HG02840 (cell line): ENCODE results near the gene SLC38A8.
A peak's percentile ranks its signal among the peaks of the same experiment; 100 is the strongest.

Source experiments
- ATAC-seq: cut with Tn5 transposase; IDR thresholded peaks from one replicate; pipeline ENCODE4 v1.9.1; 2021; ENCODE audit warnings: mild to moderate bottlenecking, moderate library complexity, moderate number of reproducible peaks; ENCODE audit not compliant: unreplicated experiment, low FRiP score

The SLC38A8 gene

DNA sequence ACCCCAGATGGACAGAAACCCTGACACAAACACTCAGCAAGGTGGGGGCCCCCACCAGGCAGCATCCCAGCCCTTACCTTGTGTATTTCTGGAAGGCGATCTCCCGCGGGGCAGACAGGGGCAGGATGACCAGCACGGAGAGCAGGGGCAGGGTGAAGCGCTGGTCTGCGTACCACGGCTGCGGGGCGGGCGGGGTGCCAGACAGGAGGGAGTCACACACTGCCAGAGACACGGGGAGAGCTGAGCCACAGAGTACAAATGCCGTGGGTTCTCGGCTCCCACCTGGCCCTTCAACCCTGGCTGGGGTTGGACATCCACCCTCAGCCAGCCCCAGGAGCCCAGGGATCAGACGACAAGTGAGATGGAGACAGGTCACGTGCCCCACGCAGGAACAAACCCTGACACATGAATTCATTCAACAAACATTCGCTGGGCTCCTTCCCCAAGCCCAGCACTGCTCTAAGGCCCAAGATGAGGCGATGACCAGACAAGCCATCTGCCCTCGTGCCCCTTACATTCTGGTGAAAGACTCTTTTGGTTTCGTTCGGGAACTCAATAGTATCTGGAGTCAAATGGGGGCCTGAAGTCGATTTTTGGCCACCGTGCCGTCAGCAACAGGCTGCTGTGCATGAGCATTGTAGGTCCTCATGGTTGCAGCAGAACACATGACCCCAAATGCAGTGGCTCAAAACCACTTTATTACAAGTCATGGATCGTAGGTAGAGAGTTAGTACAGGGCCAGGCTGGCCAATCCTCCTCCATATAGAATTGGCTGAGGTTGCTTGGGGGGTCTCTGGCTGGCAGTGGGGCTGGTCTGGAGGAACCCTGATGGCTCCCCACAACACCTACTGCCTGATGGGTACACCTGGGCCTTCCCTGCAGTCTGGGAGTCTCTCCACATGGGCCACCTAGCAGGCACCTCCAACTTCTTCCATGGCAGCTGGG, 9.1 kb downstream of the SLC38A8 start:
- ATAC-seq, result no peak

DNA sequence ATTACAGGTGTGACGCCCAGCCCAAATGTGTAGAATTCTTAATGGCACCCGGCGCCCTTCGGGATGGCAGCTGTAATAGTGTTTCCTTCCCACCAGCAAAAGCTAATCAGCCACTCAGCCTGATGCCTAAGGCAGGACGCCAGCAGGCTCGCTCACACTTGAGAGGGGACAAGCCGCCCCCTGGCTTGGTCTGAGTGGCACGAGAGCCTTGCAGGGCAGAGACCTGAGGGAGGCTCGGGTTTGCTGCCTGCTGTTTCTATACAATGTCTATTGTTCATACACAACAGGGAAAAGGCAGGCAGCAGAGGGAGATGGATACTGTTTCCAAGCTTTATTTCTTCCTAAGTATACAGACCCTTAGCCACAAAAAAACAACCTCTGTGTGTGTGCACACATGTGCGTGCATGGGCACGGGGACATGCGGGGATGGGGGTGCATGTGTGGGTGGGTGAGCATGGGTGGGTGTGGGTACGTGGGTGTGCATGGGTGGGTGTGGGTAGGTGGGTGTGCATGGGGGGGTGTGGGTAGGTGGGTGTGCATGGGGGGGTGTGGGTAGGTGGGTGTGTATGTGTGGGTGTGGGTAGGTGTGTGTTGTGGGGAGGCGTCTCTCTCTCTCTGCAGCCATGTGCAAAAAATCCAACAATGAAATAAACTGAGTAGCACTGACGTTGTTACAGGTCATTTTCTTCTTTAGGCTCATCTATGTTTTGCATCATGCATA, 10.0 kb downstream of the SLC38A8 start:
- ATAC-seq, result no peak

DNA sequence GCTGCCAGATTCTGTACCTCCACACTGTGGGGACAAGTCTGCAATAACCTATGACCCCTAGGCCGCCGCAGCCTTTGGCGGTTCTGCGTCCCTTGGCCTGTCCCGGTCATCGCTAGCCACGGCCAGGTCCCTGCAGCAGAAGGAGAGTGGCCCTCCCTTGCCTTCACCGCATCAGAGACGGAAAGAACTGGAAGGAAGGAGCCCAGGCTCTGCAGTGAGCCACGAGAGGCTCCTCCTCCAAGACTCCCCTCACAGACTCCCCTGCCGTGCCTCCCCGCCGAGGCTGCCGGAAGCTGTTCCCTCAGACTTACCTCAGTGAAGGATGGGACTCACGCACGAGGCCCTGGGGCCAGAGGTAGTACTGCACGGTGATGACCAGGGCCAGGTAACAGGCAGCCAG, 11.0 kb downstream of the SLC38A8 start:
- ATAC-seq, result no peak

DNA sequence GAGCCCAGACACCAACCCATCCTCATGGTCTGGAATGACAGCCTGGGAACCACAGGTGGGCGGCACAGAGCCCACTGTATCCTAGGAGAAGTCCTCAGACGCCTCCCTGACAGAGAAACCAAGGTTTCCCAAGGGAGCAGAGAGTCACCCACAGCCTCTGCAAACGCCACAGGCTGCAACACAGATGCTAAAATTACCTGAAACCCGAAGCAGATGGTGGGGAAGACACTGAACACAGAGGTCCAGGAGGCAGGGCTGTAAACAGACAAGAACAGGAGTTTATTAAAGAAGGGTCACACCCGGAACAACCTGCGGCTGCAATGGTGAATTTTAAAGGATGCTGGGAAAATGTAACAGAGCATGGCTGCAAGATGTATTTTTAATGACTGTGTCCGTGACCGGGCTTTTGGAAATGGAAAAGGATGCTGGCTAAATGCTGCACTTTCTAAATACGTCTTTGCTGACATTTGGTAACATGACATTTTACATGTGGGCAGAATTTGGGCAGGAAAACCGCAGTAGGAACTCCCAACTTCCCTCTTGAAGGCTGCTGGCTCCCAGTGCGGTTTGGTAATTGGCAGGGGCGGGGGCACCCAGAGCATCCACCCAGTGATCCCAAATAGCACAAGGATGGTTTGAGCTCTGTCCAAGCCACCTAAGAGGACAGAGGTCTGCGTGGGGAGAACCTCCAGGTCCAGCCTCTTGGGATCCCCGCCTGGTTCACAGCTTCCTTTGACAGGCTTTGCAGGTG, 13.1 kb downstream of the SLC38A8 start:
- ATAC-seq, result no peak

DNA sequence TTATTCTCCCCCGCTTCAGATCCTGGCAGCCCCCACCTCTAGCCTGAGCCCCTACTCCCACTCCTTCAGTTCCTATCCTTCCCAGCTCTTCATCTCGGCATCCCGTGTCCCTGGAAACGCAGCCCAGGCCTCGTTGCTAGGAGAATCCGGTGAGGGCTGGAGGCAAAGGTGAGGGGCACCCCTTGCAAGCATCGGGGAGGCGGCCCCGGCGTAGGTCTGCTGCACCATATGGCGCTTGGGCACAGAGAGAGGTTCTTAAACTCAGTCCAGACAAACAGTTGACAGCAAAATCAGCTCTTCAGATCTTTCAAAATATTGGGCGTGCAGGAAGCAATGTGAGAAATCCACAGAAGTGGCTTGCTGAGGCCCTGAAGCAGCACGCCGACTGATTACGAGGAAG, 15.0 kb downstream of the SLC38A8 start:
- no peak for ATAC-seq

DNA sequence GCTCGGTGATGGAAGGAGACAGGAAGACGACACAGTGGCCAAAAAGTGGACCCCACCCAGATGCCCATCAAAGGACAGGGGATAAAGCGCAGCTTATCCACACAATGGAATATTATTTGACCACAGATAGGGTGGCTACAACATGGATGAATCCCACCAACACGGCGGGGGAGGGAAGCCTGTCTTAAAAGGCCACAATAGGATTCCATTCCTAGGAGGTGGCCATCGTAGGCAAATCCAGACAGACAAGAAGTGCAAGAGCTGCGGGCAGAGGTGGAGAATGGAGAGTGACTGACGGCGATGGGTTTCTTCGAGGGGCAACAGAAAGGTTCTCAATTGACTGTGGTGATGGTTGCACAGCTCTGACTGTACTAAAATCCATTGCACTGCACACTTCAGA, 16.0 kb downstream of the SLC38A8 start:
- ATAC-seq, result no peak

DNA sequence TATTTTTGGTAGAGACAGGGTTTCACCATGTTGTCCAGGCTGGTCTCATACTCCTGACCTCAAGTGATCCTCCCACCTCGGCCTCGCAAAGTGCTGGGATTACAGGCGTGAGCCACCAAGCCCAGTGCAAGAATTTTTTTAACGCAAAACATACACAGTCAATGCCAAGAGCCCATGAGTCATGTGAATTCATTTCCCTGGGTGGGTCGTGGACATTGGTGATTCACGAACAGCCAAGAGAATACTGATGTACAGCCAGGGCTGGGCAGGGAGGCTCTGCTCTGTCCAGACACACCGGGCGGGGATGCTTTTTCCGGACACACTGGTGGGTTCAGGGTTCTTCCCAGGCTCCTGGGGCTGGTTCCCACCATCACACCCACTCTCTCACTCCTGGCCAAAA, 17.7 kb downstream of the SLC38A8 start:
- ATAC-seq, result no peak

DNA sequence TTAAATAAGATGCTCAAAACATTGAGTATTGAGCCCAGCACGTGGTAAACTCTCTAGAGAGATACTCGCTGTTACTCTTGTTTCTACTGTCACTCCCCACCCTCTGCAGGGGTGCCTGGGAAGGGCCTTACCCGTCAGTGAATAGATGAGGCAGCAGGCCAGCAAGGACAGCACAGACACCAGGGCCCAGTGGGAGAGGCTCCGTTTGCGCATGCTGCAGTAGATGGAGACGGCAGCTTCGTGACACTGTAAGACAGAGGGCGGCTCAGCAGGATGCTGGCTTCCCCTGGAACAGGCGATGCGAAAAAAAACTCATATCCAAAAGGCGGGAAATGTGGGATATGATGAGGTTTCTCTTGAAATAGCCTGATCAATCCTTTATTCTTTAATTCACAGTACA, 20.0 kb downstream of the SLC38A8 start:
- ATAC-seq, result no peak

DNA sequence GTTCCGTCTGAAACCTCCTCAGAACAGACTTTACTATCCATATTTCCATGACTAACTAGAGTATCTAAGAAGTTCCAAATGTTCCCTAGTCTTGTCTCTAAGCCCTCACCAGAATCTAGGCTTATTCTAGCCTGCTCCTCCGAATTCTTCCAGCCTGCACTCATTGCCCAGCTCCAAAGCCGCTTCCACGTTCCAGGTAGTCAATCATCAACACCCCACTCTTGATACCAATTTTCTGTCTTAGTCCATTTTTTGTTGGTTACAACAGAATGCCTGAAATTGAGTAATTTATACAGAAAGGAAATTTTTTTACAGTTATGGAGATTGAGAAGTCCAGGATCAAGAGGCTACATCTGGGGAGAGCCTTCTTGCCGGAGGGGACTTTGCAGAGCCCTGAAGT, 21.1 kb downstream of the SLC38A8 start:
- ATAC-seq, result no peak

DNA sequence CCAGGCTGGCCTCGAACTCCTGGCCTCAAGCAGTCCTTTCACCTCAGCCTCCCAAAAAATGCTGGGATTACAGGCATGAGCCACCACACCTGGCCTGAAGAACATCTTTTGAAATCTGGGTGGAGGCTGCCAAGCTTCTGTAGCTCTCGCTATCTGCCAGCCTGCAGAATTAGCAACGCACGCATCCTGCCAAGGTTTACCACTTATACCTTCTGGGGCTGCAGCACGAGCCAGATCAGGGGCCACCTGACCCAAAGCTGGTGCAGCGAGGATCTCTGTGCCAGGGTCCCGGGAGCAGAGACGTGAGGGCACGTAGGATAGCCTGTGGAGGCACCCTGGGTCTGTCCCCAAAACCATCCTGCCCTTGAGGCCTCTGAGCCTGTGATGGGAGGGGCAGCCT, 22.2 kb downstream of the SLC38A8 start:
- ATAC-seq, result no peak

DNA sequence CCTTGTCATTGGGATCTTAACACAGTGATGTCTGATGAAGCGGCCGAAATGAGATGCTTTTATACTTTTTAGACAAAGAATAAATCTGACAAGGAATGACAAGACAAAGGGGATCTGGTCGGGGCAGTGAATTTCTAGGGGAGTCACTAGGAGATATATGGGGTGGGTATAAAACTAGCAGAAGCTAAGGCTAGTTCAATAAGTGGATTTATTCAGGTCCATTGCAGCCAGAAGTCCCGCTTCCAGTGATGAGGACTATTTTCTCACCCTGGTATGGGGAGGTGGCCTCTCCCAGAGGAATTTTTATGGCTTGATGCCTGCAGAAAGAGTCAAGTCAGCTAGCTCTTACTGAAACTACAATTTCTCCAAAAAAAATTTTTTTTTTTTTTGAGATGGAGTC, 23.9 kb downstream of the SLC38A8 start:
- no peak for ATAC-seq

DNA sequence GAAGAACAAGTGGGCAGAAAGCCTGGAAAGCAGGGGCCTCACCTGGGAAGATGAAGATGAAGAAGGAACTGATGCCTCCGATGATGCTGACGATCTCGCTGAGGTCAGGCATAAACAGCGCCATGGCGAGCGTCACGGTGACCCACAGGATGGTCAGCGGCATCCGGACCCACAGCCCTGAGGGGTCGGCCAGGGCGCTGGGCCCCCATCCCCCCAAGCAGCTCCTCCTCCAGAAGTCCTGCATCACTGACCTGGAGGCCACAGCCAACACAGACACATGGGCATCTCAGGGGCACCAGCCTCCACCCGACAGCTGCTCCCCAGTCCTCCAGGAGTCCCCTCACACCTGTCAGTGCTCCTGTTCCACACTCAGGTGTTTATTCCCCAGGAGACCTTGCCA, 26.1 kb downstream of the SLC38A8 start:
- ATAC-seq, result no peak

DNA sequence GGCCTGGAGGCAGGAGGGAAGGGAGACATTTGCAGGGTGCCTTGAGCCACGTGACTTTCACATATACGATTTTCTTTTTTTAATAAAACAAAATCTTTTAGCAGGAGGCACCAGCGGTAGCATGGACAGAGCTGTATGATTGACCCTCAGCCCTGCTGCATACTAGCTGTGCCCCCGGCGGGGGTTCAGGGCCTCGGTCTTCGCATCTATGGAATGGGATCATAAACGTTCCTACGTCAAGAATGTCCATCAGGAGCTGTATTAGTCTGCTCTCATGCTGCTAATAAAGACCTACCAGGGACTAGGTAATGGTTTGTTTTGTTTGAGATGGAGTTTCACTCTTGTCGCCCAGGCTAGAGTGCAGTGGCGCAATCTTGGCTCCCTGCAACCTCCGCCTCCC, 27.2 kb downstream of the SLC38A8 start:
- ATAC-seq, result no peak

DNA sequence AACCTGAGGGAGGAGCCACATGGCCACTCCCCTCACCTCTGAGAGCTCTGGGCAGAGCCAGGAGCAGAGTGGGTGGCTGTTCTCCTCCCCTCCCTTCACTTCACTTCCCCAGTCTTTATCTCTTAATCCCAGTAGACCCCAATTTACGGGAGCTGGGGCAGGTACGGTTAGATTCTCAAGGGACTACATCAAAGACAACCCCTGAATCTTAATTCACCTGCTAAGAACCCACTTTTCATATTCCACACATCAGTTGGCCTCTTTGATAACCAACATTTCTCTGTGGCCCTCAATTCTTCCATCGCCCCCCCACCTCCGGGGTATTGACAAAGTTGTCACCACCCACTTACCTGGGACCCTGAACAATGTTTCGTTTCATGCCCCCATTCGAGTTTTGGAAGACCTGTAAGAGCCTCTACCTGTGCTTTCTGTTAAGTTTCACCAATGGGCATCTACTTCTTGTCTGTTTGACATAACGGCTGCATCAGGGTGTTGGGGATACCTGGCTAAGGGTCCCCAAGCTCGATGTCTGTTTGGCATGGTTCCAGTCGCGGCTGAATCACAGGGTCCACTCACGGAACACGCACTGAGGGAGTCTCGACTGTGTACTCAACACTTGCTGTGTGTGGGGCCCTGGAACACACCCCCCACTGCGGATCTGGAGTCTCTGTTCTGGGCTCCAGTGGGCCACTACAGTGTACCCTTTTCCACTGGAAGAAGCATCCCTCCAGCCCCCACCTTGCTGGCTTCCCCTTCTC, 27.8 kb downstream of the SLC38A8 start:
- no peak for ATAC-seq

DNA sequence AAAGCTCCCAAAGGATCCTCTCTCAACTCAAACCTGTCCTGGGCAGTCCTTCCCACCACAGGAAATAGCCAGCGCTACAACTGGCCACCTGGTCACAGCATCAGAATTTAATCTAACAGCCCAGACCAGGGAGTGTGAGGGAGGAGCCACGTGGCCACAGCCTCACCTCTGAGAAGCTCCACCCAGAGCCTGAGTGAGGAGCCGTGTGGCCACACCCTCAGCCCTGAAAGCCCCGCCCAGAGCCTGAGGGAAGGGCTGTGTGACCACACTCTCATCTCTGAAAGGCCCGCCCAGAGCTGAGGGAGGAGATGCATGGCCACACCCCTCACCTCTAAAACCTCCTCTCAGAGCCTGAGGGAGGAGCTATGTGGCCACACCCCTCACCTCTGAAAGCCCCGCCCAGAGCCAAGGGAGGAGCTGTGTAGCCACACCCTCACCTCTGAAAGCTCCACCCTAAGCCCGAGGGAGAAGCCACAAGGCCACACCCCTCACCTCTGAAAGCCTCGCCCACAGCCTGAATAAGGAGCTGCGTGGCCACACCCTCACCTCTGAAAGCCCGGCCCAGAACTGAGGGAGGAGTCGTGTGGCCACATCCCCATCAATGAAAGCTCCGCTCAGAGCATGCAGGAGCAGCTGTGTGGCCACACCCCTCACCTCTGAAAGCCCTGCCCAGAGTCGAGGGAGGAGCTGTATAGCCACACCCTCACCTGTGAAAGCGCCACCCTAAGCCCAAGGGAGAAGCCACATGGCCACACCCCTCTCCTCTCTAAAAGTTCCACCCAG, 28.6 kb downstream of the SLC38A8 start:
- ATAC-seq, result peak; percentile 52

DNA sequence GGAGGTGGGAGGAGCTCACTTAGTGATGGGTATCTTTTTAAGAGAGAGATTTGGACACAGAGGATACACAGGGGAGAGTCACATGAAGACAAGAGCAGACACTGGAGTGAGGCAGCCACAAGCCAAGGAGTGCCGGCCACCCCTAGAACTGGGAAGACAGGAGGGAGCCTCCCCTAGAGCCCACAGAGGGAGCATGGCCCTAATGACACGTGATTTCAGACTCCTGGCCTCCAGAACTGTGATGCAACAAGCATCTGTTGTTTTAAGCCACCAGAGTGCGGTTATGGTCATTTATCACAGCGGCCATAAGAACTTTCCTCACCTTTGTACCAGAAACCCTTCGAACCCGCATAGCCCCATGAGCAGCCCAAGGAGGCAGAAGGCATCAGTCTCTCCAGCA, 33.3 kb downstream of the SLC38A8 start:
- no peak for ATAC-seq

DNA sequence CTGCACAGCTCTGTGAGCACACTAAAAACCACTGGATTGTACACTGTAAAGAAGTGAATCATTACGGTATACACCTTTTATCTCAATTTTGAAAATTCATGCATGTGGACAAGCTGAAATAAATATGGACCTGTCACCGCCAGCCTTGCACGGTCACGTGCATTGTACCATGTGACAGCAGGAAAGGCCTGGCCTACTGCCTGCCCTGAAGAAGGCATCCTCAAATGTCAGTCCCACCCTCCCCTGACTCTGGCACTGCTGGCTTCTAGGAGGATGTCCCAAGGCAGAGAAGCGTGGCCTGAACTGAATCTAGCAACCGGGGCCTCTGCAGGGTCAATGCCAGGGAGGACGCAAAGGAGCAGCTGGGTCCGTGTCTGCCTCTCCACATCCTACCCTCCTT, 34.6 kb downstream of the SLC38A8 start:
- ATAC-seq, result no peak

DNA sequence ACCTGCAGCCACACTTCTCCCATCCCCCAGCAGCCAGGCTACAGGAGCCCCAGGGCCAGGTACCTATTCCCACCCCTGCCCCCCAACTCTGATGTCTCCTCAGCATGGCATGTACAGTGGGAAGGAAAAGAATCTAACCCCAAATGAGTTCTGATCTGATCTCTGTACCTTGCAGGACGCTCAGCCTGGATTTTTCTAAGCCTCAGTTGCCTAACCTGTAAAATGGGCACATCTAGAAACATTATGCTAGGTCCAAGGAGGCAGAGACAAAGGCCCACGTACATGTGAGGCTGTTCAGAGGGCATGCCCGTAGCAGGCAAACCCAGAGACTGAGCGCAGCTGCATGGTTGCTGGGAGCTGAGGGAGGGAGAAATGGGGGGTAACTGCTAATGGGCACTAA, 35.1 kb downstream of the SLC38A8 start:
- ATAC-seq, result no peak

DNA sequence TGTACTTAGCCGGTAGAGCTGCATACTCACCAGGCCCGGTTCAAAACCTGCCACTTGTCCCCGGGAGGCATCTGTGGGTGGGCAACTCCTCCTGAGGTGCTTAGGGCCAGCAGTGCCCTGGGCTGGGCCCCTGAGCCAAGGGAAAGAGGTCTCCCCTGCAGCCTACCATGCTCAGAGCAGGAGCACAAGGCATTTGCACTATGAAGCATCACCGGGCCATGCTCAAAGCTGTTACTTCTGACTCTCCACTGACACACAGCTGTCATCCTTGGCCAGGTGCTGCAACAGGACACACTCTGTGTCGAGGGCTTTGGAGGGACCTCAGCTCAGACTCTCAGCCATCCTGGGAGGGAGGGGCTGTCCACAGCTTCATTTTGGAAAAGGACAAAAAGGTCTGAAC, 37.2 kb downstream of the SLC38A8 start:
- no peak for ATAC-seq

DNA sequence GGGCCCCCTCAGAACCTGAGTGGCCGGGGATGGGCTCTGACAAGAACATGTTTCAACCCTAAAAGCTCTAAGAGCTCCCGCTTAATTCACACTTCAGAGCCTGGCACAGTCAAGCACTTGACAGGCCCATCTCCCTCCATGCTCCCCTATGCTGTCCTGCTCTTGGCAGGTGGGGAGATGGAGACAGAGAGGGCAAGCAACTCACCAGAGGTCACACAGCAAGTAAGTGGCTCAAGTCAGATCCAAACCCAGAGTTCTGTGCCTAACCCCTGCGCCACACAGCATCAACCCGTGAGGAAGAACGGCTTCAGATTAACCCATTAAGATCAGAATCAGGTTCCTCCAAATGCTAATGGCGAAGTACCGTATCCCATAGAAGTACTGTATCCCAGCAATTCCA, 38.2 kb downstream of the SLC38A8 start:
- ATAC-seq, result no peak
